GM12891 (cell line): ENCODE results near the gene DNMT1.

Experiments
- PAX5 ChIP-seq: IDR thresholded peaks from 2 replicates; pipeline ENCODE4 v1.6.1; 2011; ENCODE audit warnings: low read length, moderate library complexity, mild to moderate bottlenecking; ENCODE audit not compliant: insufficient read depth, severe bottlenecking
- POLR2A ChIP-seq: IDR thresholded peaks from 2 replicates; pipeline ENCODE4 v1.6.1; 2011; ENCODE audit warnings: low read depth, low read length, control low read depth
- POLR2AphosphoS5 ChIP-seq: IDR thresholded peaks from 2 replicates; pipeline ENCODE4 v1.6.1; 2011; ENCODE audit warnings: low read depth, low read length, control low read depth
- POU2F2 ChIP-seq: IDR thresholded peaks from 2 replicates; pipeline ENCODE4 v1.6.1; 2011; ENCODE audit warnings: low read depth, mild to moderate bottlenecking, control low read depth, low read length, moderate library complexity
- SPI1 ChIP-seq: IDR thresholded peaks from 2 replicates; pipeline ENCODE4 v1.6.1; 2011; ENCODE audit warnings: low read depth, low read length, control low read depth
- TAF1 ChIP-seq: IDR thresholded peaks from 2 replicates; pipeline ENCODE4 v1.6.1; 2011; ENCODE audit warnings: low read depth, low read length, control low read depth

GRCh38 chr19:10222201-10222890, 27.6 kb upstream of the DNMT1 start:
- TF ChIP-seq POLR2A (no peak), SPI1 (no peak), TAF1 (no peak), POLR2AphosphoS5 (no peak), PAX5 (no peak), POU2F2 (no peak)
